Measurements from ENCODE around the gene FER1L5.

- no peak for TF ChIP-seq CTCF (IDR thresholded peaks at IDR 0.05; ENCODE audit: low read length)
- no peak for TF ChIP-seq EZH2 (optimal IDR thresholded peaks at IDR 0.05; ENCODE audit: low read depth, low read length)
Measured at GRCh38 chr2:96699621-96700020, 57.1 kb downstream of the FER1L5 start.
